Activated CD8-positive, alpha-beta T cell treated with anti-CD3 and anti-CD28 coated beads for 36 hours (primary cell): Measurements from ENCODE around the gene BMPR1A. TPM values are rescaled to one million over a fixed set of nuclear protein-coding genes. Genes with fewer than 3 reads are reported as not detected.
A peak's percentile ranks its signal among the peaks of the same experiment; 100 is the strongest.

Source experiments
- ATAC-seq: fragments of 200-7000 bp; cut with Tn5 transposase; one replicate; pipeline ENCODE4 v1.10.0; 2021; ENCODE audit warnings: mild to moderate bottlenecking, moderate library complexity
- CTCF ChIA-PET: fragments of 350-600 bp; sonication (Branson Sonifier 250); formaldehyde crosslinking; loops from one replicate; lab custom pipeline; 2021; ENCODE audit warnings: antibody characterized with exemption; lab: Charles Lee
- POLR2A ChIA-PET: fragments of 350-600 bp; sonication (Branson Sonifier 250); formaldehyde crosslinking; loops from one replicate; lab custom pipeline; 2021; ENCODE audit warnings: antibody characterized with exemption; lab: Charles Lee
- DNase-seq: peaks from one replicate; pipeline ENCODE4 v3.0.0-alpha.2; 2020
- H3K27ac Mint-ChIP-seq: one replicate; pipeline ENCODE4 v1.8.0; 2021; ENCODE audit warnings: mild to moderate bottlenecking, mixed read lengths
- H3K27me3 Mint-ChIP-seq: one replicate; pipeline ENCODE4 v1.8.0; 2021; ENCODE audit warnings: mixed read lengths
- H3K36me3 Mint-ChIP-seq: one replicate; pipeline ENCODE4 v1.8.0; 2021; ENCODE audit warnings: low read depth, mixed read lengths
- H3K4me1 Mint-ChIP-seq: one replicate; pipeline ENCODE4 v1.8.0; 2021; ENCODE audit warnings: low read depth, mixed read lengths
- H3K4me3 Mint-ChIP-seq: one replicate; pipeline ENCODE4 v1.8.0; 2021; ENCODE audit warnings: mild to moderate bottlenecking, moderate library complexity, mixed read lengths
- H3K9me3 Mint-ChIP-seq: one replicate; pipeline ENCODE4 v1.8.0; 2021; ENCODE audit warnings: mixed read lengths
- CTCF ChIP-seq: fragments of 200-600 bp; IDR thresholded peaks from one replicate; pipeline ENCODE4 v1.8.0; 2022; ENCODE audit warnings: antibody characterized with exemption, mild to moderate bottlenecking
- intact Hi-C: fragments of 100-400 bp; cut with micrococcal nuclease; formaldehyde crosslinking; loops from one replicate; pipeline ENCODE4 v1.10.0; 2022
- total RNA-seq, 2 experiments: library from RNA; stranded (reverse); gene quantifications; one replicate each; pipeline ENCODE4 v1.2.3, GENCODE V29; 2021

Gene BMPR1A
- total RNA-seq, 2 experiments from 2014 or later, result 6.6 to 6.9 TPM

- ATAC-seq (no peak), DNase-seq (no peak)
- ChIA-PET POLR2A (no interaction called here), CTCF (interaction anchor here (4.1 kb wide), 1 partner anchor 17 kb away, joined by 30 read pairs; the partner anchor contains the start of genes MMRN2 and SNCG)
- no peak overlapping the region for H3K27ac Mint-ChIP-seq
- TF ChIP-seq CTCF, result no peak
- no peaks in the 10 kb centered on the region for H3K4me1 Mint-ChIP-seq
- H3K9me3 Mint-ChIP-seq, result no peaks in the 10 kb centered on the region
- H3K4me3 Mint-ChIP-seq, result no peak overlapping the region
- H3K36me3 Mint-ChIP-seq, result no peaks in the 10 kb centered on the region
- no peaks in the 10 kb centered on the region for H3K27me3 Mint-ChIP-seq
- intact Hi-C loops, result no loop called here
Measured at GRCh38 chr10:86941991-86942421, 185.6 kb downstream of the BMPR1A start.

- H3K27me3 Mint-ChIP-seq, result no peaks in the 10 kb centered on the region
- DNase-seq, result no peak
- no peak for TF ChIP-seq CTCF
- ChIA-PET CTCF (interaction anchor here (4.1 kb wide), 1 partner anchor 16 kb away, joined by 30 read pairs; the partner anchor contains the start of genes MMRN2 and SNCG), POLR2A (no interaction called here)
- no peak overlapping the region for H3K27ac Mint-ChIP-seq
- H3K9me3 Mint-ChIP-seq, result no peaks in the 10 kb centered on the region
- no peak overlapping the region for H3K4me3 Mint-ChIP-seq
- no peaks in the 10 kb centered on the region for H3K4me1 Mint-ChIP-seq
- no peak for ATAC-seq
- intact Hi-C loops, result no loop called here
- H3K36me3 Mint-ChIP-seq, result no peaks in the 10 kb centered on the region
Measured at GRCh38 chr10:86942441-86943315, 186.3 kb downstream of the BMPR1A start.

GRCh38 chr10:86943316-86944030, 187.1 kb downstream of the BMPR1A start:
- no peak overlapping the region for H3K27ac Mint-ChIP-seq
- POLR2A ChIA-PET, result no interaction called here
- no peaks in the 10 kb centered on the region for H3K27me3 Mint-ChIP-seq
- CTCF ChIA-PET, result no interaction called here
- H3K4me3 Mint-ChIP-seq, result no peak overlapping the region
- no peaks in the 10 kb centered on the region for H3K36me3 Mint-ChIP-seq
- DNase-seq, result no peak
- ATAC-seq, result no peak
- no peaks in the 10 kb centered on the region for H3K9me3 Mint-ChIP-seq
- no peak for TF ChIP-seq CTCF
- H3K4me1 Mint-ChIP-seq, result no peaks in the 10 kb centered on the region
- intact Hi-C loops, result no loop called here

- Mint-ChIP-seq H3K27ac (no peak overlapping the region), H3K4me3 (no peak overlapping the region), H3K27me3 (no peaks in the 10 kb centered on the region), H3K4me1 (no peaks in the 10 kb centered on the region), H3K36me3 (no peaks in the 10 kb centered on the region), H3K9me3 (no peaks in the 10 kb centered on the region)
- TF ChIP-seq CTCF, result no peak
- DNase-seq (no peak), ATAC-seq (no peak)
- ChIA-PET CTCF (no interaction called here), POLR2A (no interaction called here)
- intact Hi-C loops, result no loop called here
Measured at GRCh38 chr10:86944031-86944419, 187.6 kb downstream of the BMPR1A start.

- Mint-ChIP-seq H3K36me3 (no peaks in the 10 kb centered on the region), H3K9me3 (no peaks in the 10 kb centered on the region), H3K27ac (no peak overlapping the region), H3K4me3 (no peak overlapping the region), H3K4me1 (no peaks in the 10 kb centered on the region), H3K27me3 (no peaks in the 10 kb centered on the region)
- ChIA-PET CTCF (no interaction called here), POLR2A (no interaction called here)
- intact Hi-C loops, result no loop called here
- DNase-seq (no peak), ATAC-seq (peak; percentile 28)
- TF ChIP-seq CTCF, result no peak
Measured at GRCh38 chr10:86944471-86944870, 188.1 kb downstream of the BMPR1A start.
